A549 (cell line): Measurements from ENCODE around the gene AGTPBP1. TPM values are rescaled to one million over a fixed set of nuclear protein-coding genes. Genes with fewer than 3 reads are reported as not detected.
A peak's percentile ranks its signal among the peaks of the same experiment; 100 is the strongest.

Experiments used
- ATAC-seq, 2 experiments: fragments of 200-7000 bp in 1 of 2; fragments of >200 bp in 1 of 2; cut with Nextera tagmentation in 1 of 2; cut with Tn5 transposase in 1 of 2; 3 replicates each; pipeline versions ENCODE4 v1.8.0 to v1.9.1; 2018 to 2020; ENCODE audit warnings: mild to moderate bottlenecking in 1 of 2, moderate library complexity in 1 of 2
- CTCF ChIA-PET: fragments of 300-600 bp; sonication (Branson Sonifier 250); formaldehyde crosslinking; extraction: SDS; loops from one replicate; lab custom pipeline; 2021; ENCODE audit warnings: antibody characterized with exemption, inconsistent platforms; lab: Yijun Ruan, JAX
- POLR2A ChIA-PET: fragments of 350-600 bp; formaldehyde crosslinking; extraction: SDS; loops from one replicate; lab custom pipeline; 2021; ENCODE audit warnings: antibody characterized with exemption, inconsistent platforms; lab: Yijun Ruan, JAX
- DNase-seq, 2 experiments: peaks; one replicate each; pipeline versions ENCODE4 v3.0.0 to v3.0.0-alpha.2; 2011 to 2016; ENCODE audit warnings: low read depth in 1 of 2, low spot score in 1 of 2
- FAIRE-seq: peaks from 2 replicates; lab custom pipeline; 2011; peaks lifted over from hg19 to GRCh38; lab: Jason Lieb, UNC
- H3K27ac ChIP-seq, 2 experiments: fragments of >200 bp; sonication (Bioruptor Twin); formaldehyde crosslinking; 3 replicates each; pipeline ENCODE4 v1.5.1; 2016 to 2017
- H3K4me1 ChIP-seq: fragments of >200 bp; sonication (Bioruptor Twin); formaldehyde crosslinking; 3 replicates; pipeline ENCODE4 v1.6.1; 2016
- H3K4me2 ChIP-seq: fragments of >200 bp; sonication (Bioruptor Twin); formaldehyde crosslinking; 3 replicates; pipeline ENCODE4 v1.6.1; 2016
- H3K4me3 ChIP-seq: fragments of >200 bp; sonication (Bioruptor Twin); formaldehyde crosslinking; 3 replicates; pipeline ENCODE4 v1.5.1; 2016
- H3K9me3 ChIP-seq: fragments of >200 bp; sonication (Bioruptor Twin); formaldehyde crosslinking; 3 replicates; pipeline ENCODE4 v1.6.1; 2016
- CBX2 ChIP-seq: fragments of 200-600 bp; sonication (generic); IDR thresholded peaks from 2 replicates; pipeline ENCODE4 v1.6.1; 2016; ENCODE audit warnings: low read depth, mild to moderate bottlenecking, borderline replicate concordance
- CEBPB ChIP-seq, 2 experiments: fragments of >200 bp in 1 of 2; sonication (Bioruptor Twin) in 1 of 2; formaldehyde crosslinking in 1 of 2; IDR thresholded peaks; 2 replicates each; pipeline ENCODE4 v1.6.1; 2012 to 2016
- CHD2 ChIP-seq: fragments of 150-350 bp; IDR thresholded peaks from 2 replicates; pipeline ENCODE4 v1.6.1; 2014; ENCODE audit warnings: low read length; ENCODE audit not compliant: partially characterized antibody
- EHMT2 ChIP-seq: fragments of 200-600 bp; sonication (generic); IDR thresholded peaks from 2 replicates; pipeline ENCODE4 v1.6.1; 2016; ENCODE audit warnings: antibody characterized with exemption, low read depth, mild to moderate bottlenecking, moderate library complexity
- ESRRA ChIP-seq: fragments of 150-350 bp; IDR thresholded peaks from 2 replicates; pipeline ENCODE4 v1.6.1; 2014; ENCODE audit warnings: mild to moderate bottlenecking, low read length, borderline replicate concordance
- FOSB ChIP-seq: fragments of 250-450 bp; sonication (Bioruptor Pico); IDR thresholded peaks from 2 replicates; pipeline ENCODE4 v1.5.0; 2020; ENCODE audit warnings: mild to moderate bottlenecking, moderate library complexity
- FOSL2 ChIP-seq, 2 experiments: fragments of 450-650 bp in 1 of 2; fragments of >200 bp in 1 of 2; sonication (Bioruptor Twin) in 1 of 2; formaldehyde crosslinking; IDR thresholded peaks; 2 replicates each; pipeline versions ENCODE4 v1.5.0 to v1.6.1; 2016 to 2020; ENCODE audit warnings: mild to moderate bottlenecking in 1 of 2, moderate library complexity in 1 of 2
- GATA3 ChIP-seq: IDR thresholded peaks from 2 replicates; pipeline ENCODE4 v1.6.1; 2012; ENCODE audit warnings: borderline replicate concordance
- HDAC2 ChIP-seq: fragments of 200-600 bp; sonication (generic); IDR thresholded peaks from 2 replicates; pipeline ENCODE4 v1.6.1; 2016
- HEYL ChIP-seq: fragments of 250-450 bp; sonication (Bioruptor Pico); IDR thresholded peaks from 2 replicates; pipeline ENCODE4 v1.8.0; 2021; ENCODE audit warnings: mild to moderate bottlenecking, moderate library complexity
- HOXA7 ChIP-seq: fragments of 250-450 bp; sonication (Bioruptor Pico); IDR thresholded peaks from 2 replicates; pipeline ENCODE4 v1.5.0; 2020; ENCODE audit warnings: mild to moderate bottlenecking, moderate library complexity
- HOXB13 ChIP-seq: fragments of 250-450 bp; sonication (Bioruptor Pico); IDR thresholded peaks from 2 replicates; pipeline ENCODE4 v1.5.0; 2020; ENCODE audit warnings: low read depth, mild to moderate bottlenecking, moderate library complexity
- JUNB ChIP-seq: fragments of >200 bp; sonication (Bioruptor Twin); formaldehyde crosslinking; IDR thresholded peaks from 2 replicates; pipeline ENCODE4 v1.6.1; 2016
- KDM1A ChIP-seq: fragments of 200-600 bp; sonication (generic); IDR thresholded peaks from 2 replicates; pipeline ENCODE4 v1.6.1; 2016; ENCODE audit warnings: low read depth, mild to moderate bottlenecking
- KDM5A ChIP-seq: fragments of 200-600 bp; sonication (generic); IDR thresholded peaks from 2 replicates; pipeline ENCODE4 v1.6.1; 2016; ENCODE audit warnings: antibody characterized with exemption, mild to moderate bottlenecking
- MAFK ChIP-seq: fragments of 450-650 bp; IDR thresholded peaks from 2 replicates; pipeline ENCODE4 v1.6.1; 2014; ENCODE audit not compliant: partially characterized antibody
- MAX ChIP-seq: IDR thresholded peaks from 2 replicates; pipeline ENCODE4 v1.6.1; 2012
- MYC ChIP-seq: IDR thresholded peaks from 2 replicates; pipeline ENCODE4 v1.6.1; 2012; ENCODE audit warnings: mild to moderate bottlenecking, inconsistent platforms, low read length, improper control_type of control experiment, borderline replicate concordance
- NPAS2 ChIP-seq: fragments of 250-450 bp; sonication (Bioruptor Pico); IDR thresholded peaks from 2 replicates; pipeline ENCODE4 v1.8.0; 2022; ENCODE audit warnings: mild to moderate bottlenecking, moderate library complexity, borderline replicate concordance
- NR3C1 ChIP-seq: fragments of >200 bp; sonication (Bioruptor Twin); formaldehyde crosslinking; IDR thresholded peaks from 3 replicates; pipeline ENCODE4 v1.6.1; 2017
- PHF8 ChIP-seq: fragments of 200-600 bp; sonication (generic); IDR thresholded peaks from 2 replicates; pipeline ENCODE4 v1.6.1; 2016; ENCODE audit warnings: low read depth, mild to moderate bottlenecking, antibody characterized with exemption, moderate library complexity, borderline replicate concordance
- POLR2A ChIP-seq: IDR thresholded peaks from 2 replicates; pipeline ENCODE4 v1.6.1; 2012; ENCODE audit warnings: mild to moderate bottlenecking, low read length
- POLR2AphosphoS2 ChIP-seq: conservative IDR thresholded peaks from 2 replicates; pipeline ENCODE4 v1.6.1; 2012; ENCODE audit warnings: low read length, improper control_type of control experiment, inconsistent platforms
- RCOR1 ChIP-seq: fragments of 150-350 bp; IDR thresholded peaks from 2 replicates; pipeline ENCODE4 v1.6.1; 2014; ENCODE audit warnings: antibody characterized with exemption, low read length, low read depth
- RFX5 ChIP-seq: fragments of 450-650 bp; IDR thresholded peaks from 2 replicates; pipeline ENCODE4 v1.7.1; 2014; ENCODE audit warnings: antibody characterized with exemption, mild to moderate bottlenecking, moderate library complexity
- RNF2 ChIP-seq: fragments of 200-600 bp; sonication (generic); IDR thresholded peaks from 2 replicates; pipeline ENCODE4 v1.6.1; 2016; ENCODE audit warnings: low read depth, mild to moderate bottlenecking, antibody characterized with exemption, moderate library complexity, borderline replicate concordance
- SMC3 ChIP-seq: fragments of >200 bp; sonication (Bioruptor Twin); formaldehyde crosslinking; IDR thresholded peaks from 3 replicates; pipeline ENCODE4 v1.6.1; 2018; ENCODE audit warnings: inconsistent platforms
- TFCP2L1 ChIP-seq: fragments of 250-450 bp; sonication (Bioruptor Pico); IDR thresholded peaks from 2 replicates; pipeline ENCODE4 v1.5.0; 2021; ENCODE audit warnings: mild to moderate bottlenecking
- TP53 ChIP-seq: fragments of 250-450 bp; sonication (Bioruptor Pico); IDR thresholded peaks from 2 replicates; pipeline ENCODE4 v1.5.0; 2021; ENCODE audit warnings: mild to moderate bottlenecking, moderate library complexity
- USF2 ChIP-seq: fragments of 450-650 bp; IDR thresholded peaks from 2 replicates; pipeline ENCODE4 v1.6.1; 2014; ENCODE audit warnings: antibody characterized with exemption
- ZFP36 ChIP-seq: fragments of 450-650 bp; IDR thresholded peaks from 2 replicates; pipeline ENCODE4 v1.6.1; 2014; ENCODE audit warnings: borderline replicate concordance; ENCODE audit not compliant: partially characterized antibody
- WGBS: methylation state at CpG from one replicate; pipeline ENCODE4 v1.1.6; 2017; ENCODE audit errors: missing lambda C conversion rate; 5-methylcytosine and 5-hydroxymethylcytosine counted together
- polyA plus RNA-seq, 4 experiments: library from polyadenylated mRNA; depleted of rRNA in 3 of 4; stranded (reverse); fragments of >200 nt; fragmentation: RNase III in 1 of 4; extraction: RNeasy Plus Mini Kit Qiagen cat#74134 plus additional on column Dnase treatment in 1 of 4; gene quantifications; 2 replicates in 3 of 4; 3 replicates in 1 of 4; pipeline ENCODE4 v1.2.3, GENCODE V29; 2011 to 2017
- TF ChIP-seq, protein P1 (sequence below): fragments of 150-350 bp; IDR thresholded peaks from 2 replicates; pipeline ENCODE4 v1.6.1; 2014; ENCODE audit warnings: low read depth, mild to moderate bottlenecking, low read length
- TF ChIP-seq, protein P2 (sequence below): IDR thresholded peaks from 2 replicates; pipeline ENCODE4 v1.6.1; 2012; ENCODE audit warnings: low read depth, borderline replicate concordance

The AGTPBP1 gene
- polyA plus RNA-seq, 2 of the 4 experiments (the other 2 are of a cell fraction) = 8.9 to 18.8 TPM

DNA sequence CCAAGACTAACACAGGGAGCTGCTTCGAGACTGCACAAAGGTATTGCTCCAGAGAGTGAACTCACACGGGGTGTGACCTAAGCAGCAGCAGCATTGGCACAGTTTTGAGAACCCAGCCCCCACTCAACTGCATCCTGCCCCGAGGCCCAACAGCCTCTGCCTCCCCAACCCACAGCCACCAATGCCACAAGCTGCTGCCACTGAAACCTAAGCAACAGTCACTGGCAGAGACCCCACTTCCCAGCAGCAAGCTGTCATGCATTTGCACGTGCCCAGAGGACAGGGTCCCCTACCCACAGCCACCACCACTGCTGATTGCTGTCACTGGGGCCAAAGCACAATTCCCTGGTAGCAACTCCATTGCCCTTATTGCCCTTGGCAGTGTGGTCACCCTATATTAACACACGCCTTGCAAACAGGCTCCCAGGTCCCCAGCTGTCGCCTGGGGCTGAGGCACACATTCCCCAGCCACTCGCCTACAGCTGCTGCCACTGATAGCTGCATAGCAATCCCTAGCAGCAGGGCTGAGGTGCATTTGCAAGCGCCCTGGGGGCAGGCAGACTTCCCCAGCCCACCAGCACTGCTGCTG, 141.0 kb downstream of the AGTPBP1 start:
- no peak for ATAC-seq
- Histone ChIP-seq H3K9me3 (no peaks in the 10 kb centered on the region), H3K4me1 (no peaks in the 10 kb centered on the region), H3K4me2 (no peak overlapping the region), H3K27ac (no peak overlapping the region), H3K4me3 (no peak overlapping the region)
- CTCF ChIA-PET = interaction anchor here (2.0 kb wide), 1 partner anchor 10 kb away, joined by 8 read pairs; no protein-coding TSS in a partner anchor
- no peak for FAIRE-seq
- POLR2A ChIA-PET = no interaction called here
- no peak for TF ChIP-seq RFX5
- TF ChIP-seq FOSB (CRISPR knock-in tag) = no peak
- no peak for TF ChIP-seq NR3C1
- TF ChIP-seq USF2 = no peak
- TF ChIP-seq ZFP36 = no peak
- TF ChIP-seq, protein P1, sequence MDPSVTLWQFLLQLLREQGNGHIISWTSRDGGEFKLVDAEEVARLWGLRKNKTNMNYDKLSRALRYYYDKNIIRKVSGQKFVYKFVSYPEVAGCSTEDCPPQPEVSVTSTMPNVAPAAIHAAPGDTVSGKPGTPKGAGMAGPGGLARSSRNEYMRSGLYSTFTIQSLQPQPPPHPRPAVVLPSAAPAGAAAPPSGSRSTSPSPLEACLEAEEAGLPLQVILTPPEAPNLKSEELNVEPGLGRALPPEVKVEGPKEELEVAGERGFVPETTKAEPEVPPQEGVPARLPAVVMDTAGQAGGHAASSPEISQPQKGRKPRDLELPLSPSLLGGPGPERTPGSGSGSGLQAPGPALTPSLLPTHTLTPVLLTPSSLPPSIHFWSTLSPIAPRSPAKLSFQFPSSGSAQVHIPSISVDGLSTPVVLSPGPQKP = no peak
- no peak for TF ChIP-seq PHF8
- TF ChIP-seq, protein P2, sequence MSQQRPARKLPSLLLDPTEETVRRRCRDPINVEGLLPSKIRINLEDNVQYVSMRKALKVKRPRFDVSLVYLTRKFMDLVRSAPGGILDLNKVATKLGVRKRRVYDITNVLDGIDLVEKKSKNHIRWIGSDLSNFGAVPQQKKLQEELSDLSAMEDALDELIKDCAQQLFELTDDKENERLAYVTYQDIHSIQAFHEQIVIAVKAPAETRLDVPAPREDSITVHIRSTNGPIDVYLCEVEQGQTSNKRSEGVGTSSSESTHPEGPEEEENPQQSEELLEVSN = no peak
- no peak for TF ChIP-seq SMC3
- no peak for TF ChIP-seq EHMT2
- no peak for TF ChIP-seq CBX2
- no peak for TF ChIP-seq POLR2AphosphoS2
- no peak for TF ChIP-seq JUNB
- TF ChIP-seq POLR2A = no peak
- TF ChIP-seq ESRRA = no peak
- no peak for TF ChIP-seq CHD2
- no peak for TF ChIP-seq FOSL2 (IDR thresholded peaks at IDR 0.05)
- TF ChIP-seq FOSL2 (CRISPR knock-in tag; IDR thresholded peaks at IDR 0.05) = no peak
- no peak for TF ChIP-seq NPAS2
- no peak for TF ChIP-seq CEBPB (IDR thresholded peaks at IDR 0.05)
- no peak for TF ChIP-seq TFCP2L1 (CRISPR knock-in tag)
- 86% methylated on average over 5 of the region's 8 CpGs for WGBS
- no peak for DNase-seq

GRCh38 chr9:85599540-85600105, 142.1 kb downstream of the AGTPBP1 start:
- H3K4me3 ChIP-seq = no peak overlapping the region
- no peak overlapping the region for H3K4me2 ChIP-seq
- FAIRE-seq (no peak), DNase-seq (no peak), ATAC-seq (no peak)
- no peaks in the 10 kb centered on the region for H3K9me3 ChIP-seq
- no peak overlapping the region for H3K27ac ChIP-seq
- ChIA-PET CTCF (interaction anchor here (2.0 kb wide), 1 partner anchor 11 kb away, joined by 8 read pairs; no protein-coding TSS in a partner anchor), POLR2A (no interaction called here)
- H3K4me1 ChIP-seq = no peaks in the 10 kb centered on the region
- no peak for TF ChIP-seq RFX5
- TF ChIP-seq MAFK = peak; percentile 47
- WGBS = 69% methylated on average over 3 of the region's 3 CpGs

DNA sequence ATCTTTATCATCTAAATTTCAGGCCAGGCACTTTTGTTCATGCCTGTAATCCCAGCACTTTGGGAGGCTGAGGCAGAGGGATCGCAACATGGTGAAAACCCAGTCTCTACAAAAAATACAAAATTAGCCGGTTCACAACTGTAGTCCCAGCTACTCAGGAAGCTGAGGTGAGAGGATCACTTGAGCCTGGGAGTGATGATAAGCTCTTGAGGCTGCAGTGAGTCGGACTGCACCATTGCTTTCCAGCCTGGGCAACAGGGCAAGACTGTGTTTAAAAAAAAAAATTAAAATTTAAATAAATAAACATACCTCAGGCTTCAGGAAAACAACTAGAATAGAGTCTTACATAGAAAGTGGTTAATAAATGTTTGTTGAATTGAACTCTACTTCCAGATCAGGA, 147.4 kb downstream of the AGTPBP1 start:
- ChIA-PET POLR2A (no interaction called here), CTCF (interaction anchor here (1.2 kb wide), 1 partner anchor 16 kb away, joined by 4 read pairs; no protein-coding TSS in a partner anchor)
- WGBS = 89% methylated on average over 3 of the region's 3 CpGs
- TF ChIP-seq HOXA7 (no peak), ESRRA (no peak), RNF2 (no peak), GATA3 (no peak), KDM1A (no peak), TFCP2L1 (CRISPR knock-in tag) (no peak), TP53 (CRISPR knock-in tag) (no peak), MYC (no peak), HEYL (CRISPR knock-in tag) (no peak), NPAS2 (no peak), RCOR1 (no peak), FOSL2 (IDR thresholded peaks at IDR 0.05) (no peak), FOSL2 (CRISPR knock-in tag; IDR thresholded peaks at IDR 0.05) (no peak), HOXB13 (CRISPR knock-in tag) (no peak), MAX (no peak), KDM5A (no peak), HDAC2 (no peak), SMC3 (no peak), MAFK (no peak)
- H3K4me2 ChIP-seq = no peak overlapping the region
- no peaks in the 10 kb centered on the region for H3K9me3 ChIP-seq
- no peak for DNase-seq
- no peak overlapping the region for H3K27ac ChIP-seq
- no peak for FAIRE-seq
- no peak overlapping the region for H3K4me3 ChIP-seq
- no peak for ATAC-seq
- H3K4me1 ChIP-seq = no peaks in the 10 kb centered on the region
